CMK (cell line): ENCODE data around the gene ATP10B.

Experiments
- DNase-seq: peaks from one replicate; pipeline ENCODE4 v3.0.0-alpha.2; 2010; ENCODE audit warnings: low read depth

Gene ATP10B

DNA sequence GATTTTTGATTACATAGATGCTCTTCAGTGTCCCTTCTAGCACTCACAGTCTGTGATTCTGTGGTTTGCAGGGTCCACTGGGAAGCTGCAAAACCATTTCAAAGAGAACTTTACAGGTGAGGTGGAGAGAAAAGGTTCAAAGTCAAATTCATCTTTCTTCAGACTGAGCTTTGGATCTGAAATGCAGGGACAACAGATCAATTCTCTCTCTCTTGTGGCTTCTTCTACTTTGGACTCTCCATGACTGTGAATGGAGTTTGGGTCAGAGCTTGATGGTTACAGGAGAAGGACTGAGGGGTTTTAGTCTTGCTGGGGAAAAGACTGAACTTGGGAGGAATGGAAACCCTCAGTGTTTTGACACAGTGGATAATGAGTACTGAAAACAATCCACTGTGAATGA is 338.5 kb downstream of the ATP10B start:
- no peak for DNase-seq
